ENCODE measurements around the gene UTS2R.

The UTS2R gene

GRCh38 chr17:82325286-82326180 is 46.0 kb upstream of the UTS2R start:
- TF ChIP-seq CTCF (IDR thresholded peaks at IDR 0.05; ENCODE audit: low read depth, low read length), result no peak
- no peak for DNase-seq
- no peaks in the 10 kb centered on the region for H3K36me3 ChIP-seq
- H3K9me3 ChIP-seq (ENCODE audit: severe bottlenecking), result no peaks in the 10 kb centered on the region
- no peak overlapping the region for H3K4me3 ChIP-seq (ENCODE audit: low read depth, low read length)
- H3K27ac ChIP-seq, result no peak overlapping the region
- peaks cover 3% of the 10 kb centered on the region for H3K27me3 ChIP-seq (ENCODE audit: insufficient read depth, low read depth, severe bottlenecking)

GRCh38 chr17:82327289-82327688 is 44.3 kb upstream of the UTS2R start:
- Histone ChIP-seq H3K9me3 (ENCODE audit: severe bottlenecking) (no peaks in the 10 kb centered on the region), H3K27ac (no peak overlapping the region), H3K4me3 (ENCODE audit: low read depth, low read length) (no peak overlapping the region), H3K27me3 (ENCODE audit: insufficient read depth, low read depth, severe bottlenecking) (peaks cover under 1% of the 10 kb centered on the region), H3K36me3 (no peaks in the 10 kb centered on the region)
- no peak for TF ChIP-seq CTCF (IDR thresholded peaks at IDR 0.05; ENCODE audit: low read depth, low read length)
- DNase-seq, result no peak

GRCh38 chr17:82327757-82328140 is 43.8 kb upstream of the UTS2R start:
- Histone ChIP-seq H3K4me3 (ENCODE audit: low read depth, low read length) (no peak overlapping the region), H3K9me3 (ENCODE audit: severe bottlenecking) (no peaks in the 10 kb centered on the region), H3K36me3 (no peaks in the 10 kb centered on the region), H3K27me3 (ENCODE audit: insufficient read depth, low read depth, severe bottlenecking) (no peaks in the 10 kb centered on the region), H3K27ac (no peak overlapping the region)
- TF ChIP-seq CTCF (IDR thresholded peaks at IDR 0.05; ENCODE audit: low read depth, low read length), result no peak
- no peak for DNase-seq

- DNase-seq, result no peak
- H3K27me3 ChIP-seq (ENCODE audit: insufficient read depth, low read depth, severe bottlenecking), result no peaks in the 10 kb centered on the region
Measured at GRCh38 chr17:82328141-82328993, 43.2 kb upstream of the UTS2R start.

DNA sequence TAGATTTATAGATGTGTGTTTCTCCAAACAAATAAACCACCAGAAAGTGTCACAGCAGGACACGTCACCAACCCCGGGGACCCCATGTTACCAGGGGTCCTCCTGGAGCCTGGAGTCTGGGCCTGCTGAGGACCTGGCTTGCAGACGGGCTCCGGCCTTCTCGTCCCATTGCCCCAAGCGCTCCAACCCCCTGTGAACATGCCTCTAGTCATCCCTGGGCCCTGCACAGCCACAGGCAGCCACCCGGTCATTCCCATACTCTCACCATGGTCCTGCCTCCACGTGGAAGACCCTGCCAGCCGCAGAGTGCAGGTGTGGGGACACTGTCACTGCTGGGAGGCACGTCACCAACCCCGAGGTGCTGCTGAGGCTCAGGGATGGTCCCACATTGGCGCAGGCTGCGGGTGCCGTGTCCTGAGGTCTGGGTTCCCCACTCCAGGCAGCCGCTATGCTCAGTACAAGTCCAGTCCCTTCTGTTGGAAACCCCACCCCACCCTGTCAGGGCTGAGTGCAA is 42.5 kb upstream of the UTS2R start:
- no peak overlapping the region for H3K4me3 ChIP-seq (ENCODE audit: low read depth, low read length)
- H3K27ac ChIP-seq, result no peak overlapping the region
- no peak for DNase-seq
- H3K36me3 ChIP-seq, result no peaks in the 10 kb centered on the region
- H3K27me3 ChIP-seq (ENCODE audit: insufficient read depth, low read depth, severe bottlenecking), result no peaks in the 10 kb centered on the region
- TF ChIP-seq CTCF (IDR thresholded peaks at IDR 0.05; ENCODE audit: low read depth, low read length), result no peak
- H3K9me3 ChIP-seq (ENCODE audit: severe bottlenecking), result no peaks in the 10 kb centered on the region

More at GRCh38 chr17:82328141-82328993, 43.2 kb upstream of the UTS2R start:
- no peaks in the 10 kb centered on the region for H3K9me3 ChIP-seq (ENCODE audit: severe bottlenecking)
- no peak overlapping the region for H3K27ac ChIP-seq
- H3K36me3 ChIP-seq, result no peaks in the 10 kb centered on the region
- no peak overlapping the region for H3K4me3 ChIP-seq (ENCODE audit: low read depth, low read length)
- no peak for TF ChIP-seq CTCF (IDR thresholded peaks at IDR 0.05; ENCODE audit: low read depth, low read length)

All from WERI-Rb-1 (cell line).